SHP77 (cell line): ENCODE results near the gene DOK7.

Source experiments
- DNase-seq, 2 experiments: peaks; one replicate each; lab custom pipeline; 2025; lab: John Stamatoyannopoulos, UW

Gene DOK7

GRCh38 chr4:3489451-3489962, 26.4 kb downstream of the DOK7 start:
- no peak for DNase-seq

- no peak for DNase-seq
These were observed 28.7 kb downstream of the DOK7 start for GRCh38 chr4:3491681-3492405.

GRCh38 chr4:3492741-3493719, 29.9 kb downstream of the DOK7 start:
- no peak for DNase-seq

GRCh38 chr4:3493720-3494461, 30.8 kb downstream of the DOK7 start:
- no peak for DNase-seq

GRCh38 chr4:3494462-3494871, 31.4 kb downstream of the DOK7 start:
- no peak for DNase-seq

GRCh38 chr4:3495204-3495975, 32.3 kb downstream of the DOK7 start:
- DNase-seq: no peak

GRCh38 chr4:3496021-3496420, 32.9 kb downstream of the DOK7 start:
- DNase-seq: no peak

GRCh38 chr4:3497095-3497494, 34.0 kb downstream of the DOK7 start:
- DNase-seq: no peak

GRCh38 chr4:3497523-3498389, 34.6 kb downstream of the DOK7 start:
- DNase-seq: no peak

- no peak for DNase-seq
These were observed 35.3 kb downstream of the DOK7 start for GRCh38 chr4:3498407-3498806.

- no peak for DNase-seq
These were observed 35.9 kb downstream of the DOK7 start for GRCh38 chr4:3498901-3499510.

GRCh38 chr4:3499710-3500109, 36.6 kb downstream of the DOK7 start:
- no peak for DNase-seq

GRCh38 chr4:3500111-3500510, 37.0 kb downstream of the DOK7 start:
- DNase-seq: no peak

- no peak for DNase-seq
These were observed 37.6 kb downstream of the DOK7 start for GRCh38 chr4:3500634-3501101.

GRCh38 chr4:3501126-3501824, 38.2 kb downstream of the DOK7 start:
- DNase-seq: no peak

GRCh38 chr4:3501825-3502425, 38.8 kb downstream of the DOK7 start:
- no peak for DNase-seq

GRCh38 chr4:3502941-3503936, 40.1 kb downstream of the DOK7 start:
- no peak for DNase-seq
